BLaER1 (cell line): ENCODE measurements around the gene BBS4.

ENCODE experiments used
- H3K27ac ChIP-seq: shearing (Covaris generic); formaldehyde crosslinking; 2 replicates; pipeline ENCODE4 v1.8.1; 2022
- H3K27me3 ChIP-seq: shearing (Covaris generic); formaldehyde crosslinking; 2 replicates; pipeline ENCODE4 v1.8.1; 2022
- H3K36me3 ChIP-seq: shearing (Covaris generic); formaldehyde crosslinking; 2 replicates; pipeline ENCODE4 v1.8.1; 2022
- H3K4me1 ChIP-seq: shearing (Covaris generic); formaldehyde crosslinking; 2 replicates; pipeline ENCODE4 v1.8.1; 2022
- H3K4me2 ChIP-seq: shearing (Covaris generic); formaldehyde crosslinking; 2 replicates; pipeline ENCODE4 v1.8.1; 2022
- H3K4me3 ChIP-seq: shearing (Covaris generic); formaldehyde crosslinking; 2 replicates; pipeline ENCODE4 v1.8.1; 2022
- H3K9ac ChIP-seq: shearing (Covaris generic); formaldehyde crosslinking; 2 replicates; pipeline ENCODE4 v1.8.1; 2022
- H3K9me3 ChIP-seq: shearing (Covaris generic); formaldehyde crosslinking; 2 replicates; pipeline ENCODE4 v1.8.1; 2022
- H4K20me1 ChIP-seq: shearing (Covaris generic); formaldehyde crosslinking; 2 replicates; pipeline ENCODE4 v1.8.1; 2022
- Cebpa-rat ChIP-seq: shearing (Covaris generic); IDR thresholded peaks from 2 replicates; pipeline ENCODE4 v1.8.1; 2022

BBS4 gene

GRCh38 chr15:72766025-72766424 lies 80.0 kb downstream of the BBS4 start:
- peaks cover 99% of the 10 kb centered on the region for H3K36me3 ChIP-seq

GRCh38 chr15:72766780-72767179 lies 80.8 kb downstream of the BBS4 start:
- Histone ChIP-seq H4K20me1 (peaks cover 36% of the 10 kb centered on the region), H3K27ac (no peak overlapping the region), H3K4me2 (no peak overlapping the region), H3K9me3 (peaks cover 40% of the 10 kb centered on the region), H3K36me3 (peaks cover 99% of the 10 kb centered on the region), H3K9ac (no peak overlapping the region), H3K4me1 (no peaks in the 10 kb centered on the region), H3K27me3 (no peaks in the 10 kb centered on the region), H3K4me3 (no peak overlapping the region)
- no peak for TF ChIP-seq Cebpa-rat

More at GRCh38 chr15:72766025-72766424, 80.0 kb downstream of the BBS4 start:
- Histone ChIP-seq H3K4me1 (no peaks in the 10 kb centered on the region), H3K9ac (no peak overlapping the region), H3K4me3 (no peak overlapping the region), H3K4me2 (no peak overlapping the region), H4K20me1 (peaks cover 36% of the 10 kb centered on the region), H3K9me3 (peaks cover 40% of the 10 kb centered on the region), H3K27ac (no peak overlapping the region), H3K27me3 (no peaks in the 10 kb centered on the region)
- TF ChIP-seq Cebpa-rat = no peak

GRCh38 chr15:72770673-72771328 lies 84.8 kb downstream of the BBS4 start:
- no peak for TF ChIP-seq Cebpa-rat
- Histone ChIP-seq H3K4me2 (no peak overlapping the region), H3K9ac (no peak overlapping the region), H3K27me3 (no peaks in the 10 kb centered on the region), H3K36me3 (peaks cover 97% of the 10 kb centered on the region), H3K27ac (no peak overlapping the region), H4K20me1 (peaks cover 42% of the 10 kb centered on the region), H3K4me3 (no peak overlapping the region), H3K9me3 (peaks cover 40% of the 10 kb centered on the region), H3K4me1 (peaks cover 20% of the 10 kb centered on the region; the same call in 1 of the 2 replicates)

GRCh38 chr15:72771329-72771725 lies 85.3 kb downstream of the BBS4 start:
- no peak for TF ChIP-seq Cebpa-rat
- no peak overlapping the region for H3K9ac ChIP-seq
- peaks cover 25% of the 10 kb centered on the region for H3K4me1 ChIP-seq
- H3K36me3 ChIP-seq = peaks cover 97% of the 10 kb centered on the region
- peaks cover 36% of the 10 kb centered on the region for H3K9me3 ChIP-seq
- no peak overlapping the region for H3K27ac ChIP-seq
- H3K4me3 ChIP-seq = no peak overlapping the region
- H3K4me2 ChIP-seq = no peak overlapping the region
- H4K20me1 ChIP-seq = peaks cover 43% of the 10 kb centered on the region
- no peaks in the 10 kb centered on the region for H3K27me3 ChIP-seq

GRCh38 chr15:72774696-72775383 lies 88.8 kb downstream of the BBS4 start:
- Histone ChIP-seq H3K27ac (no peak overlapping the region), H4K20me1 (peaks cover 78% of the 10 kb centered on the region), H3K9ac (no peak overlapping the region), H3K9me3 (peaks cover 3% of the 10 kb centered on the region; the same call in 1 of the 2 replicates), H3K27me3 (no peaks in the 10 kb centered on the region), H3K36me3 (peaks cover 96% of the 10 kb centered on the region), H3K4me3 (no peak overlapping the region), H3K4me2 (peak overlapping the region; percentile 1; the same call in 1 of the 2 replicates), H3K4me1 (peaks cover 36% of the 10 kb centered on the region)
- no peak for TF ChIP-seq Cebpa-rat

- Histone ChIP-seq H3K27ac (no peak overlapping the region), H3K36me3 (peaks cover 80% of the 10 kb centered on the region), H3K27me3 (no peaks in the 10 kb centered on the region), H3K9ac (no peak overlapping the region), H3K4me3 (no peak overlapping the region), H4K20me1 (peaks cover 88% of the 10 kb centered on the region), H3K9me3 (no peaks in the 10 kb centered on the region), H3K4me2 (no peak overlapping the region), H3K4me1 (peaks cover 63% of the 10 kb centered on the region)
- no peak for TF ChIP-seq Cebpa-rat
Measured at GRCh38 chr15:72778796-72779195, 92.8 kb downstream of the BBS4 start.

GRCh38 chr15:72781631-72782030 lies 95.6 kb downstream of the BBS4 start:
- TF ChIP-seq Cebpa-rat = no peak
- Histone ChIP-seq H3K4me3 (peak overlapping the region; percentile 98; the same call in 1 of the 2 replicates), H3K4me2 (peak overlapping the region; percentile 86), H3K9ac (no peak overlapping the region), H3K4me1 (peaks cover 53% of the 10 kb centered on the region), H3K36me3 (peaks cover 53% of the 10 kb centered on the region), H3K9me3 (no peaks in the 10 kb centered on the region), H4K20me1 (peaks cover 61% of the 10 kb centered on the region), H3K27ac (no peak overlapping the region), H3K27me3 (no peaks in the 10 kb centered on the region)

GRCh38 chr15:72782274-72783003 lies 96.4 kb downstream of the BBS4 start:
- Histone ChIP-seq H3K9ac (peak overlapping the region; percentile 96), H4K20me1 (peaks cover 53% of the 10 kb centered on the region), H3K4me2 (peak overlapping the region; percentile 86), H3K27me3 (no peaks in the 10 kb centered on the region), H3K4me3 (peak overlapping the region; percentile 98), H3K27ac (peak overlapping the region; percentile 97), H3K4me1 (peaks cover 45% of the 10 kb centered on the region), H3K9me3 (no peaks in the 10 kb centered on the region), H3K36me3 (peaks cover 46% of the 10 kb centered on the region)
- TF ChIP-seq Cebpa-rat = no peak

- H3K9me3 ChIP-seq = no peaks in the 10 kb centered on the region
- peaks cover 40% of the 10 kb centered on the region for H3K36me3 ChIP-seq
- TF ChIP-seq Cebpa-rat = no peak
- peak overlapping the region; percentile 96 for H3K9ac ChIP-seq
- H4K20me1 ChIP-seq = peaks cover 46% of the 10 kb centered on the region
- H3K27me3 ChIP-seq = no peaks in the 10 kb centered on the region
- peaks cover 45% of the 10 kb centered on the region for H3K4me1 ChIP-seq
- peak overlapping the region; percentile 86 for H3K4me2 ChIP-seq
- peak overlapping the region; percentile 98 for H3K4me3 ChIP-seq
- peak overlapping the region; percentile 97 for H3K27ac ChIP-seq
Measured at GRCh38 chr15:72783004-72783639, 97.1 kb downstream of the BBS4 start.
